SK-N-SH (cell line): ENCODE measurements around the gene SLC25A10. TPM values are rescaled to one million over a fixed set of nuclear protein-coding genes. Genes with fewer than 3 reads are reported as not detected.

Source experiments
- CTCF ChIA-PET: fragments of 300-600, 350-600 bp; formaldehyde crosslinking; extraction: SDS; loops from one replicate; lab custom pipeline; 2021; lab: Yijun Ruan, JAX
- POLR2A ChIA-PET: fragments of 350-600 bp; sonication (Branson Sonifier 250); formaldehyde crosslinking; extraction: SDS; loops from one replicate; lab custom pipeline; 2020; ENCODE audit warnings: antibody characterized with exemption, inconsistent platforms; lab: Yijun Ruan, JAX
- DNase-seq: peaks from one replicate; pipeline ENCODE4 v3.0.0; 2012
- H2AFZ ChIP-seq: fragments of 200-600 bp; sonication (generic); 2 replicates; pipeline ENCODE4 v1.8.1; 2016; ENCODE audit warnings: antibody characterized with exemption, mild to moderate bottlenecking, low read depth
- H3F3A ChIP-seq: fragments of 200-600 bp; sonication (generic); replicated peaks from 2 replicates; pipeline ENCODE3; 2016; ENCODE audit warnings: antibody characterized with exemption, mild to moderate bottlenecking; ENCODE audit not compliant: insufficient read depth
- H3K27ac ChIP-seq, 2 experiments: fragments of 200-500 bp in 1 of 2; fragments of 200-600 bp in 1 of 2; sonication (Bioruptor generic) in 1 of 2; sonication (generic), shearing (Covaris generic) in 1 of 2; 2 replicates each; pipeline versions ENCODE4 v1.5.1 to v1.6.1; 2014 to 2016; ENCODE audit warnings: low read depth in 2 of 2, inconsistent platforms in 1 of 2, low read length in 1 of 2, mild to moderate bottlenecking in 1 of 2, mixed read lengths in 1 of 2
- H3K27me3 ChIP-seq: fragments of 200-600 bp; sonication (generic), shearing (Covaris generic); 2 replicates; pipeline ENCODE4 v1.6.1; 2016; ENCODE audit warnings: mixed run types; ENCODE audit not compliant: insufficient read depth
- H3K36me3 ChIP-seq, 2 experiments: fragments of 200-500 bp in 1 of 2; fragments of 200-600 bp in 1 of 2; sonication (Bioruptor generic) in 1 of 2; sonication (generic) in 1 of 2; replicated peaks in 1 of 2; 2 replicates each; pipeline versions ENCODE3 to v1.5.1; 2014 to 2016; ENCODE audit warnings: low read length in 1 of 2, mild to moderate bottlenecking in 1 of 2; ENCODE audit not compliant: insufficient read depth in 2 of 2, control insufficient read depth in 1 of 2
- H3K4me1 ChIP-seq, 2 experiments: fragments of 200-500 bp in 1 of 2; fragments of 200-600 bp in 1 of 2; sonication (Bioruptor generic) in 1 of 2; sonication (generic), shearing (Covaris generic) in 1 of 2; 2 replicates each; pipeline versions ENCODE4 v1.5.1 to v1.6.1; 2014 to 2016; ENCODE audit warnings: low read depth in 1 of 2, low read length in 1 of 2, mixed run types in 1 of 2; ENCODE audit not compliant: insufficient read depth in 2 of 2, control insufficient read depth in 1 of 2
- H3K4me2 ChIP-seq: fragments of 200-600 bp; sonication (generic), shearing (Covaris generic); 2 replicates; pipeline ENCODE4 v1.6.1; 2017; ENCODE audit warnings: mixed run types
- H3K4me3 ChIP-seq, 2 experiments: fragments of 200-500 bp in 1 of 2; fragments of 200-600 bp in 1 of 2; sonication (Bioruptor generic) in 1 of 2; sonication (generic), shearing (Covaris generic) in 1 of 2; 2 replicates each; pipeline versions ENCODE4 v1.5.1 to v1.8.1; 2014 to 2016; ENCODE audit warnings: low read depth in 2 of 2, inconsistent platforms in 1 of 2, low read length in 1 of 2, mild to moderate bottlenecking in 1 of 2, mixed read lengths in 1 of 2, moderate library complexity in 1 of 2
- H3K79me2 ChIP-seq: fragments of 200-600 bp; sonication (generic); 2 replicates; pipeline ENCODE4 v1.8.1; 2017; ENCODE audit warnings: mild to moderate bottlenecking; ENCODE audit not compliant: insufficient read depth
- H3K9ac ChIP-seq: fragments of 200-600 bp; sonication (generic); 2 replicates; pipeline ENCODE4 v1.6.1; 2017; ENCODE audit warnings: mixed run types
- H3K9me2 ChIP-seq: fragments of 200-600 bp; sonication (generic); 2 replicates; pipeline ENCODE4 v1.6.1; 2017; ENCODE audit warnings: mixed run types
- H3K9me3 ChIP-seq: fragments of 200-600 bp; sonication (generic); 2 replicates; pipeline ENCODE4 v1.6.1; 2017; ENCODE audit warnings: mixed run types, mild to moderate bottlenecking, moderate library complexity
- H4K20me1 ChIP-seq: fragments of 200-600 bp; sonication (generic); 2 replicates; pipeline ENCODE4 v1.6.1; 2017; ENCODE audit warnings: mild to moderate bottlenecking, mixed run types; ENCODE audit not compliant: insufficient read depth
- FOSL2 ChIP-seq: IDR thresholded peaks from 2 replicates; pipeline ENCODE4 v1.4.0; 2012; ENCODE audit warnings: low read depth, mild to moderate bottlenecking, moderate library complexity, borderline replicate concordance
- FOXJ3 ChIP-seq: sonication (generic); formaldehyde crosslinking; IDR thresholded peaks from 2 replicates; pipeline ENCODE4 v1.5.1; 2020; ENCODE audit warnings: mild to moderate bottlenecking, missing genetic modification reagents
- GATA2 ChIP-seq: sonication (generic); formaldehyde crosslinking; IDR thresholded peaks from 2 replicates; pipeline ENCODE4 v1.5.0; 2020; ENCODE audit warnings: mild to moderate bottlenecking, missing genetic modification reagents
- JUND ChIP-seq: IDR thresholded peaks from 2 replicates; pipeline ENCODE4 v1.4.0; 2012
- MEF2A ChIP-seq: IDR thresholded peaks from 2 replicates; pipeline ENCODE4 v1.4.0; 2012; ENCODE audit warnings: low read depth, borderline replicate concordance
- NFIC ChIP-seq: IDR thresholded peaks from 2 replicates; pipeline ENCODE4 v1.4.0; 2012; ENCODE audit warnings: borderline replicate concordance
- NRF1 ChIP-seq: IDR thresholded peaks from 2 replicates; pipeline ENCODE4 v1.6.1; 2012; ENCODE audit warnings: low read depth, mild to moderate bottlenecking, low read length
- POLR2AphosphoS5 ChIP-seq: IDR thresholded peaks from 2 replicates; pipeline ENCODE4 v1.6.1; 2012; ENCODE audit warnings: low read depth, low read length
- RCOR1 ChIP-seq: fragments of 150-350 bp; IDR thresholded peaks from 2 replicates; pipeline ENCODE4 v1.6.1; 2017; ENCODE audit warnings: antibody characterized with exemption, low read length
- WGBS: methylation state at CpG from one replicate; pipeline ENCODE4 v1.1.6; 2017; ENCODE audit warnings: low lambda C conversion rate; 5-methylcytosine and 5-hydroxymethylcytosine counted together
- polyA plus RNA-seq, 3 experiments: library from polyadenylated mRNA; depleted of rRNA; stranded (reverse); fragments of >200 nt; gene quantifications; 2 replicates each; pipeline ENCODE4 v1.2.3, GENCODE V29; 2012
- TF ChIP-seq, protein P1 (sequence below): fragments of 200-600 bp; sonication (generic); IDR thresholded peaks from 2 replicates; pipeline ENCODE4 v1.6.1; 2017; ENCODE audit warnings: antibody characterized with exemption, mild to moderate bottlenecking, moderate library complexity
- TF ChIP-seq, protein P2 (sequence below): IDR thresholded peaks from 2 replicates; pipeline ENCODE4 v1.4.0; 2012; ENCODE audit warnings: low read depth, borderline replicate concordance

Gene SLC25A10
- polyA plus RNA-seq, 1 of the 3 experiments (the other 2 are of a cell fraction), result 34.7 TPM

DNA sequence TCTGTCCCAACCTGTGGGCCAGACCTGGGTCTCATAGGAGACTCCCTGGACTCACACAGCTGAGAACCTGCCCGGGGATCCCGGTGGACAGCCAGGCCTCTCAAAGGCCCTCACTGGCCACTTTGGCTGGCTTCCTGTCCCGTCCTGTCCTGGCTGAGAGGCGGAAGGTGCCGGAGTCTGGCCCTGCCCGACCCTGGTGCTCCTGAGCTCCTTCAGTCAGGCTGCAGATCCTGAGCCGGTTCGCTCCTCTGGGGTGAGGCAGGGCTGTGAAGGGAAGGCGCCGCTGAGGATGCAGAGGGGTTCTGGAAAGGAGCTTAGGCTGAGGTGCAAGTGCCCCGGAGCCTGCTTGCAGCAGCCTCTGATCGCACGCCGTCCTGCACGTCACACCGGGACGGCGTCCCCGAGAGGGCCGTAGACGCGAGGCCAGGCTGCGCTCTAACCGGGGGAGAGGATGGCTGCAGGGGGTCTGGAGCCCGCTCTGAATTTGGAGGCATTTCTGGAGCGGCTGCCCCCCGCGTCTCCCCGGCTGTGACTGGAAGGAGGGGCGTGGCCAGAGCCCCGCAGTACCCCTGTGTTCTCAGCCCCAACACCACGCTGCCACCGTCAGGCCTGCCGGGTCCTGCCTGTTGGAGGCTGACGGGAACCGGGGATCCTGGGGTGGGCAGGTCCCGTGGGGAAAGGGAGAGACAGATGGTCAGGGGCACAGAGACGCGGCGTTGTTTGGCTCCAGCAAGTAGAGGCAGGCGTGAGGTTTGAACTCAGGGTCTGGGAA lies 24.1 kb upstream of the SLC25A10 start:
- H3K27ac ChIP-seq, result no peak overlapping the region
- peaks cover 17% of the 10 kb centered on the region for H3F3A ChIP-seq
- TF ChIP-seq NRF1 (no peak), MEF2A (no peak), RCOR1 (no peak), JUND (no peak), GATA2 (no peak), FOXJ3 (CRISPR knock-in tag) (no peak), NFIC (no peak), POLR2AphosphoS5 (no peak), FOSL2 (no peak)
- TF ChIP-seq, protein P1, sequence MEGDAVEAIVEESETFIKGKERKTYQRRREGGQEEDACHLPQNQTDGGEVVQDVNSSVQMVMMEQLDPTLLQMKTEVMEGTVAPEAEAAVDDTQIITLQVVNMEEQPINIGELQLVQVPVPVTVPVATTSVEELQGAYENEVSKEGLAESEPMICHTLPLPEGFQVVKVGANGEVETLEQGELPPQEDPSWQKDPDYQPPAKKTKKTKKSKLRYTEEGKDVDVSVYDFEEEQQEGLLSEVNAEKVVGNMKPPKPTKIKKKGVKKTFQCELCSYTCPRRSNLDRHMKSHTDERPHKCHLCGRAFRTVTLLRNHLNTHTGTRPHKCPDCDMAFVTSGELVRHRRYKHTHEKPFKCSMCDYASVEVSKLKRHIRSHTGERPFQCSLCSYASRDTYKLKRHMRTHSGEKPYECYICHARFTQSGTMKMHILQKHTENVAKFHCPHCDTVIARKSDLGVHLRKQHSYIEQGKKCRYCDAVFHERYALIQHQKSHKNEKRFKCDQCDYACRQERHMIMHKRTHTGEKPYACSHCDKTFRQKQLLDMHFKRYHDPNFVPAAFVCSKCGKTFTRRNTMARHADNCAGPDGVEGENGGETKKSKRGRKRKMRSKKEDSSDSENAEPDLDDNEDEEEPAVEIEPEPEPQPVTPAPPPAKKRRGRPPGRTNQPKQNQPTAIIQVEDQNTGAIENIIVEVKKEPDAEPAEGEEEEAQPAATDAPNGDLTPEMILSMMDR, result no peak
- TF ChIP-seq, protein P2, sequence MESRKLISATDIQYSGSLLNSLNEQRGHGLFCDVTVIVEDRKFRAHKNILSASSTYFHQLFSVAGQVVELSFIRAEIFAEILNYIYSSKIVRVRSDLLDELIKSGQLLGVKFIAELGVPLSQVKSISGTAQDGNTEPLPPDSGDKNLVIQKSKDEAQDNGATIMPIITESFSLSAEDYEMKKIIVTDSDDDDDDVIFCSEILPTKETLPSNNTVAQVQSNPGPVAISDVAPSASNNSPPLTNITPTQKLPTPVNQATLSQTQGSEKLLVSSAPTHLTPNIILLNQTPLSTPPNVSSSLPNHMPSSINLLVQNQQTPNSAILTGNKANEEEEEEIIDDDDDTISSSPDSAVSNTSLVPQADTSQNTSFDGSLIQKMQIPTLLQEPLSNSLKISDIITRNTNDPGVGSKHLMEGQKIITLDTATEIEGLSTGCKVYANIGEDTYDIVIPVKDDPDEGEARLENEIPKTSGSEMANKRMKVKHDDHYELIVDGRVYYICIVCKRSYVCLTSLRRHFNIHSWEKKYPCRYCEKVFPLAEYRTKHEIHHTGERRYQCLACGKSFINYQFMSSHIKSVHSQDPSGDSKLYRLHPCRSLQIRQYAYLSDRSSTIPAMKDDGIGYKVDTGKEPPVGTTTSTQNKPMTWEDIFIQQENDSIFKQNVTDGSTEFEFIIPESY, result no peak
- H3K9me2 ChIP-seq, result no peaks in the 10 kb centered on the region
- POLR2A ChIA-PET, result interaction anchor here (1.1 kb wide), 1 partner anchor 15 kb away, joined by 3 read pairs; the partner anchor contains the start of gene MRPL12
- H3K9me3 ChIP-seq, result no peaks in the 10 kb centered on the region
- H3K4me3 ChIP-seq, result no peak overlapping the region
- CTCF ChIA-PET, result interaction anchor here (1.8 kb wide), 1 partner anchor 12 kb away, joined by 8 read pairs; no protein-coding TSS in a partner anchor
- H3K4me1 ChIP-seq, result peaks cover 9 to 14% of the 10 kb centered on the region in 2 experiments; a peak in 2 of 4 replicates
- H4K20me1 ChIP-seq, result peaks cover 79% of the 10 kb centered on the region
- H3K4me2 ChIP-seq, result no peak overlapping the region
- no peaks in the 10 kb centered on the region for H3K27me3 ChIP-seq
- H3K9ac ChIP-seq, result no peak overlapping the region
- H3K79me2 ChIP-seq, result peaks cover 95% of the 10 kb centered on the region
- peaks cover 53 to 76% of the 10 kb centered on the region in 2 experiments for H3K36me3 ChIP-seq
- H2AFZ ChIP-seq, result no peak overlapping the region
- DNase-seq, result peak; percentile 19
- WGBS, result 95% methylated on average over 36 of the region's 41 CpGs

DNA sequence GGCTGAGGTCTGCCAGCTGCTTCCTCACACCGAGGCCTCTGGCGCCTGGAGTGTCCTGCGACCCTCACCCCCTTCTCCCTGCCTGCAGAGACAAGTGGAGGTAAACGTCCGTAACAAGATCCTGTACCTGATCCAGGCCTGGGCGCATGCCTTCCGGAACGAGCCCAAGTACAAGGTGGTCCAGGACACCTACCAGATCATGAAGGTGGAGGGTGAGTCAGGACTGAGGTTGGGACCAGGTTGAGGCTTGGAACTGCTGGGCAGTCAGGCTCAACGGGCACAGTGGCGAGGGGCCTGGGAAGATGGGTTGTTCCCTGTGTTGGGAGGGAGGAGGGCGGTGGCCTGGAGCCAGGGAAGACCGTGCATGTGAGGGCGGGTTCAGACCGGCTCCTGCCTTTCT lies 23.5 kb upstream of the SLC25A10 start:
- no peak for DNase-seq
- Histone ChIP-seq H2AFZ (no peak overlapping the region), H3K9ac (no peak overlapping the region), H3K9me2 (no peaks in the 10 kb centered on the region), H3K4me1 (peaks cover 9 to 14% of the 10 kb centered on the region in 2 experiments; a peak in 2 of 4 replicates), H3K9me3 (no peaks in the 10 kb centered on the region), H3K4me2 (no peak overlapping the region), H3F3A (peaks cover 18% of the 10 kb centered on the region), H3K27ac (no peak overlapping the region), H3K4me3 (no peak overlapping the region), H3K27me3 (no peaks in the 10 kb centered on the region), H3K36me3 (peaks cover 56 to 82% of the 10 kb centered on the region in 2 experiments), H4K20me1 (peaks cover 82% of the 10 kb centered on the region), H3K79me2 (peaks cover 96% of the 10 kb centered on the region)
- ChIA-PET CTCF (no interaction called here), POLR2A (no interaction called here)
- TF ChIP-seq RCOR1, result no peak
- 94% methylated on average over 11 of the region's 14 CpGs for WGBS
